Natural killer cell (primary cell): ENCODE results near the gene CARMIL3. TPM values are rescaled to one million over a fixed set of nuclear protein-coding genes. Genes with fewer than 3 reads are reported as not detected.

Experiments
- ATAC-seq, 3 donors: fragments of 150-1000 bp in 2 of 3; fragments of 200-7000 bp in 1 of 3; cut with Tn5 transposase; 1 replicate in 1 of 3; 2 replicates in 2 of 3; pipeline ENCODE4 v1.10.0; 2021; ENCODE audit warnings: mild to moderate bottlenecking in 2 of 3, moderate library complexity in 2 of 3
- DNase-seq, 2 donors: peaks; one replicate each; pipeline versions ENCODE4 v3.0.0 to v3.0.0-alpha.2; 2013 to 2021; ENCODE audit warnings: mixed read lengths in 1 of 2
- H3K27ac ChIP-seq: one replicate; pipeline ENCODE4 v1.5.1; 2013; ENCODE audit warnings: mild to moderate bottlenecking, low read length
- H3K27me3 ChIP-seq: one replicate; pipeline ENCODE4 v1.6.1; 2013; ENCODE audit warnings: low read length; ENCODE audit not compliant: control insufficient read depth, insufficient read depth
- H3K36me3 ChIP-seq: one replicate; pipeline ENCODE4 v1.6.1; 2013; ENCODE audit warnings: low read length; ENCODE audit not compliant: control insufficient read depth, insufficient read depth
- H3K4me1 ChIP-seq: one replicate; pipeline ENCODE4 v1.6.1; 2013; ENCODE audit warnings: low read length; ENCODE audit not compliant: control insufficient read depth, insufficient read depth
- H3K4me3 ChIP-seq: one replicate; pipeline ENCODE4 v1.5.1; 2013; ENCODE audit warnings: low read length
- H3K9me3 ChIP-seq: one replicate; pipeline ENCODE4 v1.6.1; 2013; ENCODE audit warnings: low read length; ENCODE audit not compliant: control insufficient read depth, insufficient read depth
- H3K27ac Mint-ChIP-seq, 2 donors: one replicate each; pipeline ENCODE4 v1.8.0; 2022; ENCODE audit warnings: mild to moderate bottlenecking in 2 of 2, mixed read lengths in 2 of 2, moderate library complexity in 1 of 2
- H3K27me3 Mint-ChIP-seq, 2 donors: one replicate each; pipeline ENCODE4 v1.8.0; 2022; ENCODE audit warnings: low read depth in 2 of 2, mixed read lengths in 2 of 2
- H3K36me3 Mint-ChIP-seq: one replicate; pipeline ENCODE4 v1.8.0; 2022; ENCODE audit warnings: mixed read lengths
- H3K4me1 Mint-ChIP-seq, 2 donors: one replicate each; pipeline ENCODE4 v1.8.0; 2022; ENCODE audit warnings: mixed read lengths in 2 of 2
- H3K4me3 Mint-ChIP-seq: one replicate; pipeline ENCODE4 v1.8.0; 2022; ENCODE audit warnings: mild to moderate bottlenecking, moderate library complexity, mixed read lengths
- H3K9me3 Mint-ChIP-seq, 2 donors: one replicate each; pipeline ENCODE4 v1.8.0; 2022; ENCODE audit warnings: mixed read lengths in 2 of 2
- CTCF ChIP-seq: fragments of 200-600 bp; IDR thresholded peaks from one replicate; pipeline ENCODE4 v1.8.0; 2022; ENCODE audit warnings: antibody characterized with exemption
- WGBS: methylation state at CpG from one replicate; pipeline ENCODE4 v1.1.7; 2013; ENCODE audit warnings: missing lambda C conversion rate; ENCODE audit not compliant: insufficient coverage; 5-methylcytosine and 5-hydroxymethylcytosine counted together
- intact Hi-C: fragments of 100-400 bp; cut with micrococcal nuclease; formaldehyde crosslinking; loops from one replicate; pipeline ENCODE4 v1.14.2; 2022
- total RNA-seq, 4 donors: library from RNA; stranded (reverse); fragments of 120-200 nt in 1 of 4; gene quantifications; one replicate each; pipeline versions ENCODE4 v1.2.3 to v1.2.4, GENCODE V29; 2013 to 2022

CARMIL3 gene
- total RNA-seq, 3 donors from 2014 or later (not counting 1 experiment from before 2014, with no cell fraction given) = 17.8 to 28.6 (median 18.6) TPM

GRCh38 chr14:24051176-24051788, 527 bp upstream of the CARMIL3 start:
- Mint-ChIP-seq H3K9me3 (no peaks in the 10 kb centered on the region), H3K4me3 (peak overlapping the region; percentile 88), H3K27ac (peak overlapping the region in 1 of 2 donors; percentile 90), H3K36me3 (no peaks in the 10 kb centered on the region), H3K27me3 (peaks cover 0 to 2% of the 10 kb centered on the region in 2 donors), H3K4me1 (peaks cover 18 to 45% of the 10 kb centered on the region in 2 donors)
- intact Hi-C loops = no loop called here
- Histone ChIP-seq H3K27ac (no peak overlapping the region), H3K36me3 (no peaks in the 10 kb centered on the region), H3K9me3 (no peaks in the 10 kb centered on the region), H3K4me3 (peak overlapping the region; percentile 49), H3K4me1 (peaks cover 33% of the 10 kb centered on the region), H3K27me3 (no peaks in the 10 kb centered on the region)
- ATAC-seq (no peak), DNase-seq (peak in 1 of 2 donors; percentile 42)
- no peak for TF ChIP-seq CTCF
- WGBS = 32% methylated on average over 17 of the region's 20 CpGs

GRCh38 chr14:24052656-24053547, 1.1 kb downstream of the CARMIL3 start:
- Mint-ChIP-seq H3K9me3 (no peaks in the 10 kb centered on the region), H3K27me3 (peaks cover 0 to 2% of the 10 kb centered on the region in 2 donors), H3K4me3 (peak overlapping the region; percentile 88), H3K27ac (peak overlapping the region; percentile 69 to 90), H3K36me3 (no peaks in the 10 kb centered on the region), H3K4me1 (peaks cover 18 to 45% of the 10 kb centered on the region in 2 donors)
- Histone ChIP-seq H3K27me3 (no peaks in the 10 kb centered on the region), H3K9me3 (no peaks in the 10 kb centered on the region), H3K36me3 (no peaks in the 10 kb centered on the region), H3K27ac (no peak overlapping the region), H3K4me3 (peak overlapping the region; percentile 68), H3K4me1 (peaks cover 33% of the 10 kb centered on the region)
- peak; percentile 51 to 53 for DNase-seq
- no peak for TF ChIP-seq CTCF
- peak; percentile 73 to 77 (median 77) for ATAC-seq
- 53% methylated on average over 17 of the region's 20 CpGs for WGBS
- intact Hi-C loops = loop anchor here (2.0 kb wide), 1 partner anchor 62 kb away; the partner anchor contains the start of genes DCAF11 and NRL

GRCh38 chr14:24053548-24054323, 1.9 kb downstream of the CARMIL3 start:
- H3K27me3 Mint-ChIP-seq = peaks cover 0 to 5% of the 10 kb centered on the region in 2 donors
- intact Hi-C loops = loop anchor here (2.0 kb wide), 1 partner anchor 61 kb away; the partner anchor contains the start of genes DCAF11 and NRL

More at GRCh38 chr14:24053548-24054323, 1.9 kb downstream of the CARMIL3 start:
- Histone ChIP-seq H3K36me3 (no peaks in the 10 kb centered on the region), H3K4me1 (peaks cover 31% of the 10 kb centered on the region), H3K4me3 (no peak overlapping the region), H3K27me3 (no peaks in the 10 kb centered on the region), H3K9me3 (no peaks in the 10 kb centered on the region), H3K27ac (no peak overlapping the region)
- Mint-ChIP-seq H3K4me3 (peak overlapping the region; percentile 88), H3K4me1 (peaks cover 18 to 51% of the 10 kb centered on the region in 2 donors), H3K9me3 (no peaks in the 10 kb centered on the region), H3K27ac (peak overlapping the region; percentile 69 to 90), H3K36me3 (no peaks in the 10 kb centered on the region)
- TF ChIP-seq CTCF = no peak
- DNase-seq (no peak), ATAC-seq (no peak)
- 94% methylated on average over 10 of the region's 10 CpGs for WGBS
